OCI-LY7 (cell line): ENCODE data around the gene SARM1. TPM values are rescaled to one million over a fixed set of nuclear protein-coding genes. Genes with fewer than 3 reads are reported as not detected.

Source experiments
- BruUV-seq: library from RNA; stranded (reverse); fragments of 400-500 nt; replicated peaks from 2 replicates; lab custom pipeline; 2021; lab: Mats Ljungman, UMichigan
- CTCF ChIA-PET: fragments of 300-600 bp; sonication (Branson Sonifier 250); formaldehyde crosslinking; loops from one replicate; lab custom pipeline; 2022; ENCODE audit warnings: antibody characterized with exemption; ENCODE audit not compliant: unreplicated experiment; lab: Charles Lee
- POLR2A ChIA-PET: fragments of 300-600 bp; sonication (Branson Sonifier 250); formaldehyde crosslinking; loops from one replicate; lab custom pipeline; 2022; ENCODE audit warnings: antibody characterized with exemption; lab: Charles Lee
- DNase-seq: peaks from one replicate; pipeline ENCODE4 v3.0.0-alpha.2; 2015; ENCODE audit warnings: low spot score
- H2AFZ ChIP-seq: fragments of 200-600 bp; sonication (generic), shearing (Covaris generic); 2 replicates; pipeline ENCODE4 v1.6.1; 2014; ENCODE audit warnings: mild to moderate bottlenecking, antibody characterized with exemption, low read length, moderate library complexity
- H3K27ac ChIP-seq: fragments of 200-600 bp; sonication (generic); 2 replicates; pipeline ENCODE4 v1.5.1; 2014; ENCODE audit warnings: mixed run types, low read depth, mild to moderate bottlenecking, moderate library complexity, low read length, inconsistent platforms; ENCODE audit not compliant: poor library complexity, severe bottlenecking
- H3K36me3 ChIP-seq: fragments of 200-600 bp; sonication (generic); 2 replicates; pipeline ENCODE4 v1.6.1; 2014; ENCODE audit warnings: mild to moderate bottlenecking, antibody characterized with exemption, low read length, moderate library complexity, mixed read lengths; ENCODE audit not compliant: insufficient read depth
- H3K4me1 ChIP-seq: fragments of 200-600 bp; sonication (generic); 2 replicates; pipeline ENCODE4 v1.5.1; 2014; ENCODE audit warnings: mild to moderate bottlenecking, low read length; ENCODE audit not compliant: insufficient read depth, poor library complexity, severe bottlenecking
- H3K4me2 ChIP-seq: fragments of 200-600 bp; sonication (generic); 2 replicates; pipeline ENCODE4 v1.6.1; 2014; ENCODE audit warnings: mild to moderate bottlenecking, low read length
- H3K4me3 ChIP-seq: fragments of 200-600 bp; sonication (generic); 2 replicates; pipeline ENCODE4 v1.5.1; 2014; ENCODE audit warnings: mild to moderate bottlenecking, low read depth, low read length; ENCODE audit not compliant: poor library complexity, severe bottlenecking
- H3K79me2 ChIP-seq: fragments of 200-600 bp; sonication (generic); 2 replicates; pipeline ENCODE4 v1.6.1; 2016; ENCODE audit warnings: low read depth, mild to moderate bottlenecking, low read length, moderate library complexity, mixed read lengths; ENCODE audit not compliant: insufficient read depth
- H3K9me2 ChIP-seq: fragments of 200-600 bp; sonication (generic); 2 replicates; pipeline ENCODE4 v1.6.1; 2016; ENCODE audit warnings: mild to moderate bottlenecking, low read length, mixed read lengths; ENCODE audit not compliant: insufficient read depth
- H3K9me3 ChIP-seq: fragments of 200-600 bp; sonication (generic); 2 replicates; pipeline ENCODE4 v1.6.1; 2014; ENCODE audit warnings: mild to moderate bottlenecking, mixed run types, low read length, mixed read lengths
- H4K20me1 ChIP-seq: fragments of 200-600 bp; sonication (generic); 2 replicates; pipeline ENCODE4 v1.6.1; 2014; ENCODE audit warnings: mild to moderate bottlenecking, antibody characterized with exemption, low read length, moderate library complexity, mixed read lengths; ENCODE audit not compliant: insufficient read depth
- CTCF ChIP-seq: fragments of 200-600 bp; sonication (generic); conservative IDR thresholded peaks from 2 replicates; pipeline ENCODE4 v1.5.1; 2014; ENCODE audit warnings: mild to moderate bottlenecking, antibody characterized with exemption, low read length, moderate library complexity, mixed read lengths
- EZH2phosphoT487 ChIP-seq: fragments of 200-600 bp; sonication (generic); IDR thresholded peaks from 2 replicates; pipeline ENCODE4 v1.6.1; 2018; ENCODE audit warnings: low read depth, borderline replicate concordance, mild to moderate bottlenecking, mixed run types, antibody characterized with exemption, low read length, moderate library complexity, mixed read lengths
- intact Hi-C: fragments of 100-400 bp; cut with micrococcal nuclease; formaldehyde crosslinking; loops from one replicate; pipeline ENCODE4 v1.10.0; 2022; ENCODE audit not compliant: unreplicated experiment
- total RNA-seq, 2 experiments: library from RNA; depleted of rRNA in 1 of 2; stranded (reverse); fragments of >200 nt in 1 of 2; shearing (Covaris generic) in 1 of 2; gene quantifications; 2 replicates each; pipeline ENCODE4 v1.2.3, GENCODE V29; 2014 to 2022

The SARM1 gene
- total RNA-seq, 2 experiments from 2014 or later, result 7.5 to 21.3 TPM

- intact Hi-C loops, result no loop called here
- Histone ChIP-seq H3K9me2 (no peaks in the 10 kb centered on the region), H3K4me1 (no peaks in the 10 kb centered on the region), H3K36me3 (no peaks in the 10 kb centered on the region), H3K79me2 (no peaks in the 10 kb centered on the region), H4K20me1 (no peaks in the 10 kb centered on the region; the same call in 1 of the 2 replicates), H3K4me2 (no peak overlapping the region), H3K9me3 (no peaks in the 10 kb centered on the region), H2AFZ (no peak overlapping the region), H3K4me3 (no peak overlapping the region), H3K27ac (no peak overlapping the region)
- no TSS peak for BruUV-seq
- DNase-seq, result no peak
- TF ChIP-seq EZH2phosphoT487, result no peak
- ChIA-PET POLR2A (interaction anchor here (0.6 to 0.7 kb wide), 2 partner anchors 18 to 108 kb away, joined by 3 to 5 read pairs; no protein-coding TSS in a partner anchor), CTCF (no interaction called here)
These were observed 8.6 kb downstream of the SARM1 start for GRCh38 chr17:28379814-28380801.

- TF ChIP-seq EZH2phosphoT487 (no peak), CTCF (no peak)
- Histone ChIP-seq H2AFZ (no peak overlapping the region), H4K20me1 (no peaks in the 10 kb centered on the region; the same call in 1 of the 2 replicates), H3K4me2 (no peak overlapping the region), H3K36me3 (no peaks in the 10 kb centered on the region), H3K9me2 (no peaks in the 10 kb centered on the region), H3K4me1 (no peaks in the 10 kb centered on the region), H3K9me3 (no peaks in the 10 kb centered on the region), H3K79me2 (no peaks in the 10 kb centered on the region), H3K4me3 (no peak overlapping the region), H3K27ac (no peak overlapping the region)
- POLR2A ChIA-PET, result no interaction called here
- intact Hi-C loops, result no loop called here
- DNase-seq, result no peak
- CTCF ChIA-PET, result no interaction called here
- BruUV-seq, result no TSS peak
These were observed 9.8 kb downstream of the SARM1 start for GRCh38 chr17:28381141-28381825.

- H3K4me2 ChIP-seq, result no peak overlapping the region
- POLR2A ChIA-PET, result no interaction called here
- no TSS peak for BruUV-seq
These were observed 13.0 kb downstream of the SARM1 start for GRCh38 chr17:28384281-28385036.

More at GRCh38 chr17:28384281-28385036, 13.0 kb downstream of the SARM1 start:
- Histone ChIP-seq H3K79me2 (no peaks in the 10 kb centered on the region), H3K4me1 (no peaks in the 10 kb centered on the region), H3K4me3 (no peak overlapping the region), H4K20me1 (no peaks in the 10 kb centered on the region; the same call in 1 of the 2 replicates), H2AFZ (no peak overlapping the region), H3K9me3 (no peaks in the 10 kb centered on the region), H3K9me2 (no peaks in the 10 kb centered on the region), H3K27ac (no peak overlapping the region), H3K36me3 (peaks cover 5% of the 10 kb centered on the region; the same call in 1 of the 2 replicates)
- no peak for TF ChIP-seq CTCF
- TF ChIP-seq EZH2phosphoT487, result no peak
- intact Hi-C loops, result no loop called here
- CTCF ChIA-PET, result no interaction called here
- no peak for DNase-seq
